K562 (cell line): ENCODE results near the gene CCDC90B. TPM values are rescaled to one million over a fixed set of nuclear protein-coding genes. Genes with fewer than 3 reads are reported as not detected.

Experiments
- ATAC-seq: fragments of 200-7000 bp; cut with Tn5 transposase; 3 replicates; pipeline ENCODE4 v1.9.1; 2020; ENCODE audit warnings: moderate library complexity
- BruUV-seq: library from RNA; stranded (reverse); fragments of 400-500 nt; replicated peaks from 2 replicates; lab custom pipeline; 2021; lab: Mats Ljungman, UMichigan
- CTCF ChIA-PET: fragments of 300-600 bp; formaldehyde crosslinking; extraction: SDS; loops from one replicate; lab custom pipeline; 2021; ENCODE audit warnings: low intra/inter-chr PET ratio; lab: Yijun Ruan, JAX
- POLR2A ChIA-PET: fragments of 300-600, 350-650 bp; sonication (Branson Sonifier 250); formaldehyde crosslinking; extraction: SDS; loops from one replicate; lab custom pipeline; 2021; ENCODE audit warnings: antibody characterized with exemption, inconsistent platforms; lab: Yijun Ruan, JAX
- DNase-seq, 4 experiments: peaks; one replicate each; pipeline versions ENCODE4 v3.0.0 to v3.0.0-alpha.2; 2011 to 2018; ENCODE audit warnings: low spot score in 3 of 4, mixed read lengths in 3 of 4; ENCODE audit errors: extremely low read depth in 1 of 4
- FAIRE-seq: peaks from 2 replicates; lab custom pipeline; 2011; peaks lifted over from hg19 to GRCh38; lab: Jason Lieb, UNC
- H2AFZ ChIP-seq: 2 replicates; pipeline ENCODE4 v1.6.0; 2011; ENCODE audit warnings: low read depth, low read length, control low read depth, inconsistent platforms
- H3K27ac ChIP-seq: fragments of 200-600 bp; 3 replicates; pipeline ENCODE4 v1.8.0; 2011; ENCODE audit warnings: low read depth, mild to moderate bottlenecking, control low read depth, inconsistent platforms, low read length, moderate library complexity, mixed read lengths; ENCODE audit errors: extremely low read depth
- H3K27me3 ChIP-seq, 2 experiments: fragments of 300-600 bp in 1 of 2; 2 replicates in 1 of 2; 3 replicates in 1 of 2; pipeline versions ENCODE4 v1.6.0 to v1.8.0; 2011; ENCODE audit warnings: inconsistent platforms in 2 of 2, low read length in 2 of 2, mild to moderate bottlenecking in 1 of 2, mixed read lengths in 1 of 2, moderate library complexity in 1 of 2; ENCODE audit not compliant: control insufficient read depth in 2 of 2, insufficient read depth in 2 of 2
- H3K36me3 ChIP-seq: fragments of 300-600 bp; 3 replicates; pipeline ENCODE4 v1.8.0; 2011; ENCODE audit warnings: mild to moderate bottlenecking, low read length, inconsistent platforms; ENCODE audit not compliant: control insufficient read depth, insufficient read depth
- H3K4me1 ChIP-seq, 2 experiments: fragments of 200-600 bp in 1 of 2; replicated peaks in 1 of 2; 2 replicates in 1 of 2; 3 replicates in 1 of 2; pipeline versions ENCODE4 v1.5.1 to v1.8.0; 2011; ENCODE audit warnings: inconsistent platforms in 2 of 2, low read length in 2 of 2, mild to moderate bottlenecking in 1 of 2, mixed read lengths in 1 of 2, moderate library complexity in 1 of 2; ENCODE audit not compliant: control insufficient read depth in 2 of 2, insufficient read depth in 2 of 2
- H3K4me2 ChIP-seq: 2 replicates; pipeline ENCODE4 v1.6.1; 2011; ENCODE audit warnings: low read length, control low read depth, inconsistent platforms, mixed read lengths; ENCODE audit not compliant: insufficient read depth
- H3K4me3 ChIP-seq: fragments of 200-600 bp; sonication (generic), shearing (Covaris generic); 2 replicates; pipeline ENCODE4 v1.5.1; 2016; ENCODE audit warnings: control low read depth, inconsistent platforms
- H3K79me2 ChIP-seq: fragments of 200-600 bp; 3 replicates; pipeline ENCODE4 v1.8.0; 2011; ENCODE audit warnings: low read length, inconsistent platforms; ENCODE audit not compliant: control insufficient read depth, insufficient read depth
- H3K9ac ChIP-seq, 2 experiments: 2 replicates each; pipeline versions ENCODE4 v1.6.0 to v1.6.1; 2011; ENCODE audit warnings: low read depth in 2 of 2, low read length in 2 of 2, control low read depth in 1 of 2, inconsistent platforms in 1 of 2, mild to moderate bottlenecking in 1 of 2, mixed read lengths in 1 of 2; ENCODE audit not compliant: insufficient read depth in 1 of 2
- H3K9me1 ChIP-seq: one replicate; pipeline ENCODE4 v1.6.0; 2011; ENCODE audit warnings: inconsistent platforms, mild to moderate bottlenecking, low read length, moderate library complexity; ENCODE audit not compliant: control insufficient read depth, insufficient read depth
- H3K9me3 ChIP-seq: replicated peaks from 2 replicates; pipeline ENCODE4 v1.5.1; 2011; ENCODE audit warnings: low read depth, low read length, inconsistent platforms; ENCODE audit not compliant: control insufficient read depth, insufficient read depth
- H4K20me1 ChIP-seq: replicated peaks from 2 replicates; pipeline ENCODE4 v1.6.1; 2011; ENCODE audit warnings: low read length, inconsistent platforms, mixed read lengths; ENCODE audit not compliant: control insufficient read depth, insufficient read depth
- ETV6 ChIP-seq, 3 experiments: fragments of 150-350 bp in 1 of 3; sonication (generic) in 1 of 3; formaldehyde crosslinking in 1 of 3; IDR thresholded peaks; 2 replicates each; pipeline versions ENCODE4 v1.6.1 to v1.8.0; 2014 to 2022; ENCODE audit warnings: borderline replicate concordance in 2 of 3, low read depth in 2 of 3, antibody characterized with exemption in 1 of 3, low read length in 1 of 3, mild to moderate bottlenecking in 1 of 3, missing genetic modification reagents in 1 of 3
- HMGXB4 ChIP-seq: sonication (generic); formaldehyde crosslinking; IDR thresholded peaks from 2 replicates; pipeline ENCODE4 v1.8.1; 2023; ENCODE audit warnings: mild to moderate bottlenecking, missing genetic modification reagents
- LEF1 ChIP-seq: fragments of 450-650 bp; IDR thresholded peaks from 2 replicates; pipeline ENCODE4 v1.6.1; 2016; ENCODE audit warnings: mild to moderate bottlenecking
- RCOR1 ChIP-seq, 2 experiments: IDR thresholded peaks; 2 replicates each; pipeline ENCODE4 v1.6.1; 2012; ENCODE audit warnings: low read depth in 2 of 2, low read length in 2 of 2, borderline replicate concordance in 1 of 2, improper control_type of control experiment in 1 of 2
- TBP ChIP-seq: optimal IDR thresholded peaks from 2 replicates; pipeline ENCODE3; 2011; ENCODE audit warnings: low read depth, low read length, improper control_type of control experiment
- TEAD4 ChIP-seq, 2 experiments: sonication (generic) in 1 of 2; formaldehyde crosslinking in 1 of 2; IDR thresholded peaks; 2 replicates each; pipeline versions ENCODE4 v1.6.1 to v1.8.0; 2012 to 2022; ENCODE audit warnings: borderline replicate concordance in 1 of 2, inconsistent platforms in 1 of 2, low read length in 1 of 2, mild to moderate bottlenecking in 1 of 2, missing genetic modification reagents in 1 of 2
- ZBTB17 ChIP-seq: fragments of 450-650 bp; formaldehyde crosslinking; IDR thresholded peaks from 2 replicates; pipeline ENCODE4 v1.4.0; 2020; ENCODE audit warnings: mild to moderate bottlenecking
- ZNF436 ChIP-seq: fragments of 250-450, 450-650 bp; sonication (Bioruptor Pico); formaldehyde crosslinking; IDR thresholded peaks from 2 replicates; pipeline ENCODE4 v1.7.0; 2020; ENCODE audit warnings: mild to moderate bottlenecking
- WGBS: fragments of 100-300 bp; shearing (Covaris generic); methylation state at CpG from one replicate; pipeline ENCODE4 v1.1.6; 2016; ENCODE audit warnings: low coverage, mixed read lengths; ENCODE audit not compliant: insufficient coverage; ENCODE audit errors: missing lambda C conversion rate; 5-methylcytosine and 5-hydroxymethylcytosine counted together
- in situ Hi-C: fragments of 300-500 bp; cut with MboI; formaldehyde crosslinking; loops from 4 replicates; pipeline ENCODE4 v1.15.0; 2018; ENCODE audit warnings: inconsistent platforms, mixed read lengths
- intact Hi-C: fragments of 100-400 bp; cut with micrococcal nuclease; formaldehyde crosslinking; loops from 2 replicates; pipeline ENCODE4 v1.14.2; 2022
- polyA plus RNA-seq, 8 experiments: library from polyadenylated mRNA; depleted of rRNA in 4 of 8; stranded (reverse) in 5 of 8; unstranded in 3 of 8; fragments of >200 nt; fragmentation: Nextera tagmentation in 2 of 8; fragmentation: Illumina TruSeq in 1 of 8; extraction: Ambion mirVana in 2 of 8; extraction: Trizol in 1 of 8; gene quantifications; 2 replicates each; pipeline versions ENCODE4 v1.2.1 to v1.2.3, GENCODE V29; 2011 to 2014; ENCODE audit warnings: inconsistent platforms in 1 of 8, missing spikeins in 1 of 8
- total RNA-seq, 7 experiments: library from RNA; depleted of rRNA in 6 of 7; stranded (reverse); fragments of >200 nt in 6 of 7; fragmentation: Illumina TruSeq in 2 of 7; extraction: Trizol in 2 of 7; gene quantifications; 2 replicates each; pipeline versions ENCODE4 v1.2.1 to v1.2.3, GENCODE V29; 2011 to 2021; ENCODE audit warnings: low replicate concordance in 1 of 7

Gene CCDC90B
- total and polyA plus RNA-seq, 9 of the 15 experiments (the other 6 are each of a cell fraction or from before 2014, with no cell fraction given), result 26.6 to 63.6 (median 51.8) TPM

- ATAC-seq, result peak; percentile 70
- no peaks in the 10 kb centered on the region for H3K9me3 ChIP-seq
- TSS peak; percentile 60 for BruUV-seq
- no peaks in the 10 kb centered on the region for H3K9me1 ChIP-seq
- POLR2A ChIA-PET, result interaction anchor here (0.7 to 1.4 kb wide), 6 partner anchors 17 to 1270 kb away, joined by 3 to 4 read pairs (median 3); partner anchors contain the start of gene ANKRD42
- CTCF ChIA-PET, result no interaction called here
- DNase-seq, result no peak
- H3K4me1 ChIP-seq, result peaks cover 6 to 11% of the 10 kb centered on the region in 2 experiments; a peak in 4 of 5 replicates
- peak overlapping the region; percentile 99 for H3K27ac ChIP-seq
- in situ Hi-C loops, result no loop called here
- H3K36me3 ChIP-seq, result peaks cover 5% of the 10 kb centered on the region; the same call in 2 of the 3 replicates
- WGBS, result 0% methylated on average over 22 of the region's 22 CpGs
- peaks cover 29% of the 10 kb centered on the region for H3K79me2 ChIP-seq
- peak overlapping the region; percentile 76 for H3K4me3 ChIP-seq
- H4K20me1 ChIP-seq, result no peaks in the 10 kb centered on the region
- intact Hi-C loops, result loop anchor here (2.0 kb wide), 1 partner anchor 384 kb away; the partner anchor contains the start of genes DDIAS and PRCP
- peak overlapping the region; percentile 97 to 98 for H3K9ac ChIP-seq
- FAIRE-seq, result no peak
- H3K27me3 ChIP-seq, result no peaks in the 10 kb centered on the region
- H2AFZ ChIP-seq, result peak overlapping the region; percentile 100
- H3K4me2 ChIP-seq, result peak overlapping the region; percentile 95
- TF ChIP-seq LEF1 (no peak), ETV6 (IDR thresholded peaks at IDR 0.05; ENCODE audit: borderline replicate concordance in 1 of 2, low read depth in 2 of 2, low read length in 1 of 2) (no peak), ETV6 (CRISPR knock-in tag; IDR thresholded peaks at IDR 0.05; ENCODE audit: borderline replicate concordance) (no peak), ZNF436 (CRISPR knock-in tag) (0 out of 2 replicates have a peak, but pooled peaks have one; percentile 31), RCOR1 (IDR thresholded peaks at IDR 0.05; ENCODE audit: borderline replicate concordance in 1 of 2, low read depth in 2 of 2, low read length in 2 of 2) (0 out of 4 replicates have a peak, but pooled peaks of 1 of the 2 experiments have one; percentile 36), HMGXB4 (0 out of 2 replicates have a peak, but pooled peaks have one; percentile 9), TEAD4 (IDR thresholded peaks at IDR 0.05; ENCODE audit: low read length) (no peak), TEAD4 (CRISPR knock-in tag; IDR thresholded peaks at IDR 0.05; ENCODE audit: borderline replicate concordance) (no peak), TBP (no peak), ZBTB17 (CRISPR knock-in tag) (0 out of 2 replicates have a peak, but pooled peaks have one; percentile 9)
Observed at GRCh38 chr11:83285151-83285770, 906 bp downstream of the CCDC90B start.
